ENCODE data around the gene AFAP1L2. TPM values are rescaled to one million over a fixed set of nuclear protein-coding genes. Genes with fewer than 3 reads are reported as not detected.

AFAP1L2 gene
- total RNA-seq, 3 donors from 2014 or later, result 4.2 to 43.9 (median 20.0) TPM

- TF ChIP-seq POLR2A (IDR thresholded peaks at IDR 0.05) (no peak), POLR2AphosphoS5 (IDR thresholded peaks at IDR 0.05) (no peak), CTCF (IDR thresholded peaks at IDR 0.05) (no peak)
- no peak overlapping the region for H3K4me3 ChIP-seq
- H3K9me3 ChIP-seq, result no peaks in the 10 kb centered on the region
- H3K27ac ChIP-seq, result peak overlapping the region; percentile 8 to 33
- peaks cover 0 to 6% of the 10 kb centered on the region in 2 donors for H3K4me1 ChIP-seq
- no peak for DNase-seq (ENCODE audit: low spot score in 2 of 2)
- intact Hi-C loops (cut with DNase I; ENCODE audit: low total_unique reads), result no loop called here
- no peaks in the 10 kb centered on the region for H3K36me3 ChIP-seq
- H3K27me3 ChIP-seq, result no peaks in the 10 kb centered on the region
Measured at GRCh38 chr10:114388275-114388674, 16.0 kb downstream of the AFAP1L2 start.

- peaks cover 0 to under 1% of the 10 kb centered on the region in 2 donors for H3K4me1 ChIP-seq
Measured at GRCh38 chr10:114387784-114388183, 16.5 kb downstream of the AFAP1L2 start.

GRCh38 chr10:114386452-114386851 lies 17.9 kb downstream of the AFAP1L2 start:
- no peak overlapping the region for H3K27ac ChIP-seq
- H3K4me1 ChIP-seq, result no peaks in the 10 kb centered on the region
- DNase-seq (ENCODE audit: low spot score in 2 of 2), result no peak
- no peaks in the 10 kb centered on the region for H3K9me3 ChIP-seq
- intact Hi-C loops (cut with DNase I; ENCODE audit: low total_unique reads), result no loop called here
- H3K4me3 ChIP-seq, result no peak overlapping the region
- TF ChIP-seq CTCF (IDR thresholded peaks at IDR 0.05), result no peak
- TF ChIP-seq POLR2A (IDR thresholded peaks at IDR 0.05), result no peak
- no peak for TF ChIP-seq POLR2AphosphoS5 (IDR thresholded peaks at IDR 0.05)
- no peaks in the 10 kb centered on the region for H3K36me3 ChIP-seq
- no peaks in the 10 kb centered on the region for H3K27me3 ChIP-seq

More at GRCh38 chr10:114387784-114388183, 16.5 kb downstream of the AFAP1L2 start:
- Histone ChIP-seq H3K27me3 (no peaks in the 10 kb centered on the region), H3K9me3 (no peaks in the 10 kb centered on the region), H3K36me3 (no peaks in the 10 kb centered on the region), H3K27ac (peak overlapping the region in 1 of 2 donors; percentile 8), H3K4me3 (no peak overlapping the region)
- TF ChIP-seq CTCF (IDR thresholded peaks at IDR 0.05), result no peak
- TF ChIP-seq POLR2AphosphoS5 (IDR thresholded peaks at IDR 0.05), result no peak
- TF ChIP-seq POLR2A (IDR thresholded peaks at IDR 0.05), result no peak
- no peak for DNase-seq (ENCODE audit: low spot score in 2 of 2)
- intact Hi-C loops (cut with DNase I; ENCODE audit: low total_unique reads), result no loop called here

GRCh38 chr10:114385557-114385956 lies 18.7 kb downstream of the AFAP1L2 start:
- Histone ChIP-seq H3K27ac (peak overlapping the region; percentile 41 to 66), H3K9me3 (no peaks in the 10 kb centered on the region), H3K36me3 (no peaks in the 10 kb centered on the region), H3K4me1 (no peaks in the 10 kb centered on the region), H3K4me3 (no peak overlapping the region), H3K27me3 (no peaks in the 10 kb centered on the region)
- TF ChIP-seq CTCF (IDR thresholded peaks at IDR 0.05) (no peak), POLR2AphosphoS5 (IDR thresholded peaks at IDR 0.05) (no peak), POLR2A (IDR thresholded peaks at IDR 0.05) (no peak)
- intact Hi-C loops (cut with DNase I; ENCODE audit: low total_unique reads), result no loop called here
- no peak for DNase-seq (ENCODE audit: low spot score in 2 of 2)

GRCh38 chr10:114384601-114385000 lies 19.7 kb downstream of the AFAP1L2 start:
- no peak for DNase-seq (ENCODE audit: low spot score in 2 of 2)
- no peak for TF ChIP-seq POLR2A (IDR thresholded peaks at IDR 0.05)
- no peak for TF ChIP-seq CTCF (IDR thresholded peaks at IDR 0.05)
- Histone ChIP-seq H3K4me3 (no peak overlapping the region), H3K9me3 (no peaks in the 10 kb centered on the region), H3K27ac (peak overlapping the region in 1 of 2 donors; percentile 41), H3K36me3 (no peaks in the 10 kb centered on the region), H3K27me3 (no peaks in the 10 kb centered on the region), H3K4me1 (no peaks in the 10 kb centered on the region)
- intact Hi-C loops (cut with DNase I; ENCODE audit: low total_unique reads), result no loop called here
